KMS-11 (cell line): ENCODE data around the gene DGUOK.

Source experiments
- H2AFZ ChIP-seq: fragments of 200-600 bp; sonication (generic); 2 replicates; pipeline ENCODE4 v1.6.1; 2016; ENCODE audit warnings: antibody characterized with exemption, mixed run types, low read depth
- H3K27ac ChIP-seq: fragments of 200-600 bp; sonication (generic); 2 replicates; pipeline ENCODE4 v1.6.1; 2016; ENCODE audit warnings: mild to moderate bottlenecking, mixed run types
- H3K27me3 ChIP-seq: fragments of 200-600 bp; sonication (generic); 2 replicates; pipeline ENCODE4 v1.6.1; 2017; ENCODE audit warnings: mild to moderate bottlenecking, low read depth, mixed run types, moderate library complexity; ENCODE audit not compliant: insufficient read depth
- H3K36me3 ChIP-seq: fragments of 200-600 bp; sonication (generic); 2 replicates; pipeline ENCODE4 v1.6.1; 2017; ENCODE audit warnings: mild to moderate bottlenecking, mixed run types; ENCODE audit not compliant: insufficient read depth
- H3K4me1 ChIP-seq: fragments of 200-600 bp; sonication (generic); 2 replicates; pipeline ENCODE4 v1.6.1; 2016; ENCODE audit warnings: mild to moderate bottlenecking, low read depth, mixed run types; ENCODE audit not compliant: poor library complexity, severe bottlenecking
- H3K4me2 ChIP-seq: fragments of 200-600 bp; sonication (generic); 2 replicates; pipeline ENCODE4 v1.7.0; 2016; ENCODE audit warnings: mild to moderate bottlenecking, mixed run types
- H3K4me3 ChIP-seq: fragments of 200-600 bp; sonication (generic); IDR thresholded peaks from 2 replicates; pipeline ENCODE4 v1.6.1; 2017; ENCODE audit warnings: low read depth, low read length, mixed read lengths; ENCODE audit not compliant: insufficient read depth
- H3K79me2 ChIP-seq: fragments of 200-600 bp; sonication (generic); 2 replicates; pipeline ENCODE4 v1.6.1; 2016; ENCODE audit warnings: low read depth, mixed run types; ENCODE audit not compliant: insufficient read depth
- H3K9ac ChIP-seq: fragments of 200-600 bp; sonication (generic); 2 replicates; pipeline ENCODE4 v1.6.1; 2016; ENCODE audit warnings: mild to moderate bottlenecking, mixed run types
- H4K20me1 ChIP-seq: fragments of 200-600 bp; sonication (generic); 2 replicates; pipeline ENCODE4 v1.6.1; 2016; ENCODE audit warnings: mild to moderate bottlenecking, mixed run types; ENCODE audit not compliant: insufficient read depth
- CTCF ChIP-seq: fragments of 200-600 bp; sonication (generic); conservative IDR thresholded peaks from 2 replicates; pipeline ENCODE4 v1.6.1; 2017; ENCODE audit warnings: low read depth, mild to moderate bottlenecking, antibody characterized with exemption, low read length, moderate library complexity, mixed read lengths

DGUOK gene

GRCh38 chr2:73913414-73914054, 13.1 kb upstream of the DGUOK start:
- no peak for TF ChIP-seq CTCF
- H3K4me3 ChIP-seq: no peak overlapping the region
- H2AFZ ChIP-seq: no peak overlapping the region
- no peak overlapping the region for H3K27ac ChIP-seq
- no peak overlapping the region for H3K4me2 ChIP-seq
- H3K79me2 ChIP-seq: no peaks in the 10 kb centered on the region
- H4K20me1 ChIP-seq: no peaks in the 10 kb centered on the region
- H3K27me3 ChIP-seq: no peaks in the 10 kb centered on the region
- no peaks in the 10 kb centered on the region for H3K4me1 ChIP-seq
- H3K36me3 ChIP-seq: no peaks in the 10 kb centered on the region
- no peak overlapping the region for H3K9ac ChIP-seq

- no peak for TF ChIP-seq CTCF
- no peak overlapping the region for H3K9ac ChIP-seq
- no peak overlapping the region for H3K27ac ChIP-seq
- no peaks in the 10 kb centered on the region for H4K20me1 ChIP-seq
- H3K27me3 ChIP-seq: no peaks in the 10 kb centered on the region
- no peaks in the 10 kb centered on the region for H3K79me2 ChIP-seq
- H3K4me2 ChIP-seq: no peak overlapping the region
- no peak overlapping the region for H2AFZ ChIP-seq
- H3K36me3 ChIP-seq: no peaks in the 10 kb centered on the region
- H3K4me3 ChIP-seq: no peak overlapping the region
- H3K4me1 ChIP-seq: no peaks in the 10 kb centered on the region
These were observed 12.0 kb upstream of the DGUOK start for GRCh38 chr2:73914667-73915066.

- no peak for TF ChIP-seq CTCF
- Histone ChIP-seq H3K27me3 (no peaks in the 10 kb centered on the region), H4K20me1 (no peaks in the 10 kb centered on the region), H3K9ac (no peak overlapping the region), H3K27ac (no peak overlapping the region), H3K4me3 (no peak overlapping the region), H3K4me1 (no peaks in the 10 kb centered on the region), H3K79me2 (no peaks in the 10 kb centered on the region), H3K4me2 (no peak overlapping the region), H3K36me3 (no peaks in the 10 kb centered on the region), H2AFZ (no peak overlapping the region)
These were observed 11.2 kb upstream of the DGUOK start for GRCh38 chr2:73915437-73915993.

GRCh38 chr2:73916666-73917065, 10.0 kb upstream of the DGUOK start:
- no peak overlapping the region for H3K27ac ChIP-seq
- H3K9ac ChIP-seq: no peak overlapping the region
- no peaks in the 10 kb centered on the region for H4K20me1 ChIP-seq
- H3K4me1 ChIP-seq: no peaks in the 10 kb centered on the region
- no peak overlapping the region for H3K4me2 ChIP-seq
- H3K27me3 ChIP-seq: no peaks in the 10 kb centered on the region
- H3K79me2 ChIP-seq: no peaks in the 10 kb centered on the region
- no peak overlapping the region for H3K4me3 ChIP-seq
- no peak for TF ChIP-seq CTCF
- no peaks in the 10 kb centered on the region for H3K36me3 ChIP-seq
- no peak overlapping the region for H2AFZ ChIP-seq
